Heart left ventricle (tissue), 16 donors: Measurements from ENCODE around the gene MICALL1. TPM values are rescaled to one million over a fixed set of nuclear protein-coding genes. Genes with fewer than 3 reads are reported as not detected.

ENCODE experiments used
- ATAC-seq, 4 donors: fragments of 200-7000 bp; cut with Tn5 transposase; one replicate each; pipeline ENCODE4 v1.9.1; 2020 to 2022; ENCODE audit warnings: moderate library complexity in 4 of 4, mild to moderate bottlenecking in 3 of 4, moderate number of reproducible peaks in 1 of 4
- DNase-seq, 5 donors: peaks; one replicate each; pipeline ENCODE4 v3.0.0-alpha.2; 2020
- H3K27ac ChIP-seq, 12 donors: fragments of 200-600 bp; sonication (generic) in 4 of 12; one replicate each; pipeline versions ENCODE4 v1.5.0 to v1.8.0; 2016 to 2022; ENCODE audit warnings: mild to moderate bottlenecking in 2 of 12
- H3K27me3 ChIP-seq, 9 donors: fragments of 200-600 bp; sonication (generic) in 2 of 9; one replicate each; pipeline versions ENCODE4 v1.5.1 to v1.8.0; 2016 to 2022; ENCODE audit warnings: mild to moderate bottlenecking in 3 of 9
- H3K36me3 ChIP-seq, 9 donors: fragments of 200-600 bp; sonication (generic) in 2 of 9; one replicate each; pipeline versions ENCODE4 v1.5.0 to v1.8.0; 2018 to 2022; ENCODE audit warnings: mild to moderate bottlenecking in 2 of 9
- H3K4me1 ChIP-seq, 12 donors: fragments of 200-600 bp; sonication (generic) in 4 of 12; one replicate each; pipeline versions ENCODE4 v1.5.0 to v1.8.0; 2016 to 2022; ENCODE audit warnings: mild to moderate bottlenecking in 3 of 12
- H3K4me3 ChIP-seq, 12 donors: fragments of 200-600 bp; sonication (generic) in 4 of 12; one replicate each; pipeline versions ENCODE4 v1.5.0 to v1.8.0; 2017 to 2022; ENCODE audit warnings: mild to moderate bottlenecking in 9 of 12, moderate library complexity in 4 of 12
- H3K9me3 ChIP-seq, 12 donors: fragments of 200-600 bp; sonication (generic) in 4 of 12; one replicate each; pipeline versions ENCODE4 v1.5.0 to v1.8.0; 2016 to 2022; ENCODE audit warnings: mild to moderate bottlenecking in 1 of 12
- CTCF ChIP-seq, 12 donors: fragments of 200-600 bp; sonication (generic) in 4 of 12; IDR thresholded peaks; one replicate each; pipeline versions ENCODE4 v1.5.0 to v1.8.0; 2018 to 2022; ENCODE audit warnings: antibody characterized with exemption in 12 of 12, mild to moderate bottlenecking in 5 of 12
- POLR2A ChIP-seq, 2 donors: fragments of 450-650 bp; IDR thresholded peaks; one replicate each; pipeline ENCODE4 v1.6.1; 2017; ENCODE audit warnings: antibody characterized with exemption in 2 of 2, mild to moderate bottlenecking in 2 of 2, moderate library complexity in 2 of 2
- WGBS, 4 donors: extraction: QIAGEN DNeasy Blood & Tissue Kit in 2 of 4; methylation state at CpG; one replicate each; pipeline versions ENCODE4 v1.1.5 to v1.1.7; 2013 to 2018; 5-methylcytosine and 5-hydroxymethylcytosine counted together
- intact Hi-C, 10 donors: fragments of 100-400 bp; cut with DNase I; formaldehyde crosslinking; loops; one replicate each; pipeline versions ENCODE4 v1.11.1 to v1.14.2; 2022
- polyA plus RNA-seq, 2 donors: library from polyadenylated mRNA; stranded (reverse); fragments of 200-250 nt; gene quantifications; one replicate each; pipeline ENCODE4 v1.2.3, GENCODE V29; 2013
- total RNA-seq, 9 donors: library from RNA; depleted of rRNA in 2 of 9; stranded (reverse); fragments of >200 nt in 2 of 9; fragmentation: NEBNext Ultra II Directional in 3 of 9; extraction: Animal tissue kit (Norgen Biotek cat#: 25700) in 3 of 9; gene quantifications; one replicate each; pipeline versions ENCODE4 v1.1.0 to v1.2.4, GENCODE V29; 2016 to 2023
- donor health status: ischemic (EF 13 %, LVEDD 7.1; RV severe dilation, severe dysfunction).
- donor health status: healthy with polysubstance abuse.
- donor health status: DM: no; HTN: yes; CAD: no.
- donor health status: DM: no; HTN: no; CAD: no.
- donor health status: ischemic (EF 25% LVEDD 6.9; RV normal size, moderate dysfunction).
- donor health status: ischemic (EF 25% LVEDD 5.7; RV mildly dilated, moderate dysfunction).
- donor health status: healthy.
- donor health status: DM: yes; HTN: yes; CAD: no.
- donor health status: ischemic (EF 35%, LVEDD 5.7; RV mildly dilated, moderate dysfunction).
- donor health status: nonischemic (EF 11% LVEDD 7.7; RV severe dilation, severe dysfunction).
- donor health status: DM: yes; HTN: yes; CAD: no.
- donor health status: PGD.
- donor health status: ischemic (EF 29% LVEDD 5.4; RV normal size, mild dysfunction).
- donor health status: nonischemic (EF 23%, LVEDD 6.1; RV moderate dilation, normal function).

Gene MICALL1
- total and polyA plus RNA-seq, 11 donors = 10.6 to 40.7 (median 17.8) TPM

DNA sequence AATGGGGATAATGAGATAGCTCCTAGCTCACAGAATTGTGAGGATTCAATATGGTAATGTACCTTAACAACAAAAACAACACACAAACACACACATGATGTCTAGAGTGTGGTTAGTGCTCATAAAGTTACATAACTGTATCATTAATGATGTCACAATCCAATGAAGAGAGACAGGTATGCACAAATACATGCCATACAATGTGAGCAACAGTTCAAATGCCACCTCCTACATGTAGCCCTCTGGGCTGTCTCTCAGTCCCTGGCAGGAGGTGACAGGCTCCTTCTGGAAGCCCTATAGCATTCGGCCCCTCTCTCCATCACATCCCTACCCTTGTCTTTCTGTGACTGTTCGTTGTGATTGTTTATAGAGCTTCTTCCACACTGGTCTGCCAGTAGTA is 8.3 kb upstream of the MICALL1 start:
- Histone ChIP-seq H3K4me3 (no peak overlapping the region), H3K9me3 (no peaks in the 10 kb centered on the region), H3K27me3 (no peaks in the 10 kb centered on the region), H3K36me3 (no peaks in the 10 kb centered on the region), H3K4me1 (peaks cover 0 to 28% (median 17%) of the 10 kb centered on the region in 12 donors), H3K27ac (peak overlapping the region in 1 of 12 donors; percentile 19)
- DNase-seq = no peak
- ATAC-seq = no peak
- TF ChIP-seq CTCF (IDR thresholded peaks at IDR 0.05) (no peak), POLR2A (IDR thresholded peaks at IDR 0.05) (no peak)
- intact Hi-C loops = loop anchor here in 3 of 10 donors (5.0 kb wide), 1 partner anchor 34 kb away; no protein-coding TSS in a partner anchor
- WGBS, 4 donors = 88 to 100% (median 96%) methylated on average over 2 of the region's 2 CpGs

DNA sequence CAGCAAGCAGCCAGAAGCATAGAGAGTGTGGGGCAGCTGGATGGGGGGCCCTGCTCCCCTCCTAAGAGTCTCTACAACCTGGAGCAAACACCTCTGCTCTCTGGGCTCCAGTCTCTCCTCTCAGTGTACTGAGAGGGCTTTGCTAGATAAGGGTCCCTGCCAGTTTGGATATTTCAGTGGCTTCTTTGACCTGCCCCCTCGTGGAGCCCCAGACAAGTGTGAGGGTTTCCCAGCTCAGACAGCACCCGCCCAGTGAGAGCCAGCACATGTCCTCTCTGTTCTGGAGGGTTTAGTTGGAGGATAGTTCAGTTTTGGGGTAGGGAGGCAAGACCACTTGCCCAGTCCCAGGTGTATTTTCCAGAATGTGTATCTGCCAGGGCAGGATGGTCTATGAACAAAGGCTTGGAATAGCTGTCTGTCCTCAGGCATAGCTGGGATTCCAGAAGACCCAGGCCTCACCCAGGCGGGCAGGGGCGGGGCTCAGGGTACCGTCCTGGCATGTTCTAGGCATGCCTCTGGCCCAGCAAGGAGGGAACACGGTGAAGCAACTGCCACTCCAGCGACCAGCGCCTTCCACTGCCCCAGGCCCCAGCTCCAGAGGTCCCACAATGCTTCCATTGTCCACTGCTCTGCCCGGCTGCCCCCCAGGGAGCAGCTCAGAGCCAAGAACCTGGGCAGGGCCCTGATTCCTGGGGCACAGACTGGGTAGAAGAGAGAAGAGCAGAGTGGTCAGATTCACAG is 7.5 kb upstream of the MICALL1 start:
- H3K36me3 ChIP-seq = no peaks in the 10 kb centered on the region
- ATAC-seq = no peak
- DNase-seq = no peak
- H3K27me3 ChIP-seq = no peaks in the 10 kb centered on the region
- intact Hi-C loops = loop anchor here in 3 of 10 donors (5.0 kb wide), 1 partner anchor 34 kb away; no protein-coding TSS in a partner anchor
- no peak for TF ChIP-seq CTCF (IDR thresholded peaks at IDR 0.05)
- no peak for TF ChIP-seq POLR2A (IDR thresholded peaks at IDR 0.05)
- H3K4me3 ChIP-seq = no peak overlapping the region
- 62 to 87% (median 74%) methylated on average over 2 to 9 of the region's 9 CpGs for WGBS, 4 donors
- H3K9me3 ChIP-seq = no peaks in the 10 kb centered on the region
- H3K27ac ChIP-seq = peak overlapping the region in 1 of 12 donors; percentile 19
- H3K4me1 ChIP-seq = peaks cover 0 to 20% (median 11%) of the 10 kb centered on the region in 12 donors

- no peaks in the 10 kb centered on the region for H3K36me3 ChIP-seq
- DNase-seq (peak in 3 of 5 donors; percentile 33 to 88 (median 41)), ATAC-seq (peak in 3 of 4 donors; percentile 56 to 83 (median 64))
- peak overlapping the region in 10 of 12 donors; percentile 41 to 98 (median 68) for H3K4me3 ChIP-seq
- peak overlapping the region; percentile 57 to 92 (median 86) for H3K27ac ChIP-seq
- TF ChIP-seq POLR2A (IDR thresholded peaks at IDR 0.05) (peak in 1 of 2 donors; percentile 8), CTCF (IDR thresholded peaks at IDR 0.05) (no peak)
- WGBS, 4 donors = 65 to 75% (median 71%) methylated on average over 10 of the region's 10 CpGs
- H3K4me1 ChIP-seq = peaks cover 0 to 35% (median 14%) of the 10 kb centered on the region in 12 donors
- no peaks in the 10 kb centered on the region for H3K27me3 ChIP-seq
- H3K9me3 ChIP-seq = no peaks in the 10 kb centered on the region
- intact Hi-C loops = no loop called here
Measured at GRCh38 chr22:37904572-37905533, 1.2 kb upstream of the MICALL1 start.
